Progenitor cell of endocrine pancreas (in vitro differentiated cells): ENCODE measurements around the gene NBEA. TPM values are rescaled to one million over a fixed set of nuclear protein-coding genes. Genes with fewer than 3 reads are reported as not detected.

ENCODE experiments used
- DNase-seq: peaks from one replicate; pipeline ENCODE4 v3.0.0; 2021; ENCODE audit warnings: low spot score; ENCODE audit not compliant: unreplicated experiment
- H3K27ac Mint-ChIP-seq: 2 replicates; pipeline ENCODE4 v1.8.0; 2021; ENCODE audit warnings: mild to moderate bottlenecking, moderate library complexity, mixed read lengths
- H3K27me3 Mint-ChIP-seq: 2 replicates; pipeline ENCODE4 v1.8.0; 2021; ENCODE audit warnings: mixed read lengths
- H3K36me3 Mint-ChIP-seq: 2 replicates; pipeline ENCODE4 v1.8.0; 2022; ENCODE audit warnings: mixed read lengths; ENCODE audit not compliant: insufficient read depth
- H3K4me1 Mint-ChIP-seq: 2 replicates; pipeline ENCODE4 v1.8.0; 2021; ENCODE audit warnings: low read depth, mixed read lengths
- H3K4me3 Mint-ChIP-seq: 2 replicates; pipeline ENCODE4 v1.8.0; 2021; ENCODE audit warnings: low read depth, mild to moderate bottlenecking, moderate library complexity, mixed read lengths
- H3K9me3 Mint-ChIP-seq: 2 replicates; pipeline ENCODE4 v1.8.0; 2021; ENCODE audit warnings: low read depth, mixed read lengths
- total RNA-seq: library from RNA; stranded (reverse); gene quantifications from 2 replicates; pipeline ENCODE4 v1.2.1, GENCODE V29; 2021
- TF ChIP-seq, protein P1 (sequence below): fragments of 200-600 bp; sonication (generic); IDR thresholded peaks from one replicate; pipeline ENCODE4 v1.5.0; 2021; ENCODE audit warnings: antibody characterized with exemption, mild to moderate bottlenecking; ENCODE audit not compliant: unreplicated experiment

The NBEA gene
- total RNA-seq, 1 donor from 2014 or later = 21.7 TPM

DNA sequence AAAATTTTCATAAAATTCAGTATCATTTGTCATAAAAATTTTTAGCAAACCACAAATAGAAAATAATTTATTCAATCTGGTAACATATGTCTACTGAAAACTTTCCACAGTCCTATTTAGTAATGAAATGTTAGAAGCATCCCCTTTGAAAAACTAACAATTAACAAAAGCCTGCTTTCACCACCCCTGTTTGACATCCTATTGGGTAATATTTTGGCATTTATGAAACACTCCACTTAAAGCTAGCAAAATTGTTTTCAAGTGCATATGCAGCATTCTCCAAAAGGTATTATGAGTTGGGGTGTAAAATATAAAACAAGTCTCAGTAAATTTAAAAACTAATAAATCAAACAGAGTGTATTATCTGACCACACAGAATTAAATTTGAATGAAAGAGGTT lies 189.4 kb downstream of the NBEA start:
- Mint-ChIP-seq H3K4me1 (no peaks in the 10 kb centered on the region), H3K36me3 (peaks cover 1% of the 10 kb centered on the region), H3K9me3 (no peaks in the 10 kb centered on the region), H3K27me3 (no peaks in the 10 kb centered on the region), H3K4me3 (no peak overlapping the region), H3K27ac (no peak overlapping the region)
- DNase-seq = no peak
- TF ChIP-seq, protein P1, sequence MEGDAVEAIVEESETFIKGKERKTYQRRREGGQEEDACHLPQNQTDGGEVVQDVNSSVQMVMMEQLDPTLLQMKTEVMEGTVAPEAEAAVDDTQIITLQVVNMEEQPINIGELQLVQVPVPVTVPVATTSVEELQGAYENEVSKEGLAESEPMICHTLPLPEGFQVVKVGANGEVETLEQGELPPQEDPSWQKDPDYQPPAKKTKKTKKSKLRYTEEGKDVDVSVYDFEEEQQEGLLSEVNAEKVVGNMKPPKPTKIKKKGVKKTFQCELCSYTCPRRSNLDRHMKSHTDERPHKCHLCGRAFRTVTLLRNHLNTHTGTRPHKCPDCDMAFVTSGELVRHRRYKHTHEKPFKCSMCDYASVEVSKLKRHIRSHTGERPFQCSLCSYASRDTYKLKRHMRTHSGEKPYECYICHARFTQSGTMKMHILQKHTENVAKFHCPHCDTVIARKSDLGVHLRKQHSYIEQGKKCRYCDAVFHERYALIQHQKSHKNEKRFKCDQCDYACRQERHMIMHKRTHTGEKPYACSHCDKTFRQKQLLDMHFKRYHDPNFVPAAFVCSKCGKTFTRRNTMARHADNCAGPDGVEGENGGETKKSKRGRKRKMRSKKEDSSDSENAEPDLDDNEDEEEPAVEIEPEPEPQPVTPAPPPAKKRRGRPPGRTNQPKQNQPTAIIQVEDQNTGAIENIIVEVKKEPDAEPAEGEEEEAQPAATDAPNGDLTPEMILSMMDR = no peak

DNA sequence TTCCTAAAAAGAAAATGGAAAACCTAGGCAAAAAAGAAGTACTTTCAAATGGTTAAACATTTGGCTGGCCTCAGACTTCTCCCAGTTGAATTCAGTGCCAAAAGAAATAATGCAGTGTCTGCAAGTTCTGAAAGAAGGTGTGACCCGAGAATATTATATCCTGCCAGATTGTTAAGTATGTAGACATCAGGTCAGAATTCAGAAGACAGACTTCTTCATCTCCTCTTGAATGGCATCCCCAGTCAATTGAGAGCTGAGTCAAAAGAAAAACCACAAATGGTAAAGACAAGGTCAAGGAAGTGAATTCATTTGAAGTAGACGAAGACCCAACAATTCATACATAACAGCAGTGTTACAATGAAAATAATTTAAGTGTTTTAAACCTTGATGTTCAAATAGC lies 194.5 kb downstream of the NBEA start:
- no peak for DNase-seq
- H3K9me3 Mint-ChIP-seq = no peaks in the 10 kb centered on the region
- H3K36me3 Mint-ChIP-seq = peaks cover 1% of the 10 kb centered on the region
- H3K4me3 Mint-ChIP-seq = no peak overlapping the region
- H3K27ac Mint-ChIP-seq = no peak overlapping the region
- no peaks in the 10 kb centered on the region for H3K4me1 Mint-ChIP-seq
- TF ChIP-seq, protein P1 = no peak
- H3K27me3 Mint-ChIP-seq = no peaks in the 10 kb centered on the region

DNA sequence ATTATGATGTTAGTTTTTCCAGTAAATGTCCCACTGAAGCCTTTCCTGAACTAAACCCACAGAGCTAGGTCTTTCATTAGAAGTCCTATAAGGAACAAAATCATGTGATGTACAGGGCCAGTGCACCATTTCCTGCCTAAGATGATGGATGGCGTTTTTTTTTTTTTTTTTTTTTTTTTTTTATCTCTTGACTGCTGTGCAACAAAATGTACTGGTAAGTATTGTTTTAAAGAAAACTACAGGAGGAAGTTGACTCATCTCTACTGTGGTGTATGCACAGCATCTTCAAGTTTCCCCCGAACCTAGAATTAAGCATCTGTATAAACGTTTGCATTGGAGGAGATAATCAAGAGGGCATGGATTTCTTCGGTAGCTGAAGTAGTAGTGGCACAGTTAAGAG lies 197.5 kb downstream of the NBEA start:
- Mint-ChIP-seq H3K27ac (no peak overlapping the region), H3K4me1 (no peaks in the 10 kb centered on the region), H3K27me3 (no peaks in the 10 kb centered on the region), H3K36me3 (peaks cover 3% of the 10 kb centered on the region), H3K9me3 (no peaks in the 10 kb centered on the region), H3K4me3 (no peak overlapping the region)
- DNase-seq = no peak
- TF ChIP-seq, protein P1 = no peak

DNA sequence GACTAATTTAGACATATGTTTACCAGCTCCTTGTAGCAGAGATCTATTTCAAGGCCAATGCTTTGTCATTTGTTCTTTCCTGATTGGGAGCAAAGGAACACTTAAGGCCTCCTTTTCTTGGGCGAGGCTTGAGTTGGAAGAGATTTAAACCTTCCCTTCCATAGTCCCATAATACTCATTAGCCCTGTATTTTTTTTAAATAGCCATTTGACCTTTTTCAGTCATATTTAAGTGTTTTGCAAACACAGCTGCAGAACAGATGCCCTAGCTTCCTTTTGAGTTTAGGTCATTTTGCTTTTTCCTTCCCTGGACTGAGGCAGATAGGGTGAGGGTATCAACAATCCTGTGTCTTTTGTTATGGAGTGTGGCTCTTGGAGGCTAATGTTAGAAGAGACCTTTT lies 198.3 kb downstream of the NBEA start:
- H3K4me1 Mint-ChIP-seq = no peaks in the 10 kb centered on the region
- TF ChIP-seq, protein P1 = no peak
- H3K4me3 Mint-ChIP-seq = no peak overlapping the region
- peaks cover 4% of the 10 kb centered on the region for H3K36me3 Mint-ChIP-seq
- no peaks in the 10 kb centered on the region for H3K9me3 Mint-ChIP-seq
- no peaks in the 10 kb centered on the region for H3K27me3 Mint-ChIP-seq
- no peak for DNase-seq
- H3K27ac Mint-ChIP-seq = no peak overlapping the region

DNA sequence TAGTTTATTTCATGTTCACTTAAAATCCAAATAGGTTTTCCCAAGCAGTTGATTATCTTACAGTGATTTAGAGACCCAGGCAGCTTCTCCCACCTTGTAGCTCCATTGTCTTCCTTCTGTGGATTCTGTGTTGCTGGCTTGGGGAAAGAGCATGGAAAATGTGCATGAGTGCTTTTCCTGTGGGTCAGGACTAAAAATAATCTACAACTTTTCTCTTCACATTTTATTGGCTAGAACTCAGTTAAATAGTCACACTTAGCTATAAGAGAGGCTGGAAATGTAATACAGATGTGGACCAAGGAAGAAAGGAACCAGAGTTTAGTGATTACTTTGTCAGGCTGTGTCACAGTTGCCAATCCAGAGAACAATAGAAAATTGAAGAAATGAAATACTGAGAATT lies 198.8 kb downstream of the NBEA start:
- no peak for DNase-seq
- Mint-ChIP-seq H3K4me1 (no peaks in the 10 kb centered on the region), H3K36me3 (peaks cover 4% of the 10 kb centered on the region), H3K9me3 (no peaks in the 10 kb centered on the region), H3K27me3 (no peaks in the 10 kb centered on the region), H3K27ac (no peak overlapping the region), H3K4me3 (no peak overlapping the region)
- TF ChIP-seq, protein P1 = no peak
